Measurements from ENCODE around the gene PATL2.

DNA sequence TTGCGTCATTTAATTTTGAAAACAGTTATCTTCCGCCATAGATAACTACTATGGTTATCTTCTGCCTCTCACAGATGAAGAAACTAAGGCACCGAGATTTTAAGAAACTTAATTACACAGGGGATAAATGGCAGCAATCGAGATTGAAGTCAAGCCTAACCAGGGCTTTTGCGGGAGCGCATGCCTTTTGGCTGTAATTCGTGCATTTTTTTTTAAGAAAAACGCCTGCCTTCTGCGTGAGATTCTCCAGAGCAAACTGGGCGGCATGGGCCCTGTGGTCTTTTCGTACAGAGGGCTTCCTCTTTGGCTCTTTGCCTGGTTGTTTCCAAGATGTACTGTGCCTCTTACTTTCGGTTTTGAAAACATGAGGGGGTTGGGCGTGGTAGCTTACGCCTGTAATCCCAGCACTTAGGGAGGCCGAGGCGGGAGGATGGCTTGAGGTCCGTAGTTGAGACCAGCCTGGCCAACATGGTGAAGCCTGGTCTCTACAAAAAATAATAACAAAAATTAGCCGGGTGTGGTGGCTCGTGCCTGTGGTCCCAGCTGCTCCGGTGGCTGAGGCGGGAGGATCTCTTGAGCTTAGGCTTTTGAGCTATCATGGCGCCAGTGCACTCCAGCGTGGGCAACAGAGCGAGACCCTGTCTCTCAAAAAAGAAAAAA lies 1.4 kb upstream of the PATL2 start:
- TF ChIP-seq, protein P1, sequence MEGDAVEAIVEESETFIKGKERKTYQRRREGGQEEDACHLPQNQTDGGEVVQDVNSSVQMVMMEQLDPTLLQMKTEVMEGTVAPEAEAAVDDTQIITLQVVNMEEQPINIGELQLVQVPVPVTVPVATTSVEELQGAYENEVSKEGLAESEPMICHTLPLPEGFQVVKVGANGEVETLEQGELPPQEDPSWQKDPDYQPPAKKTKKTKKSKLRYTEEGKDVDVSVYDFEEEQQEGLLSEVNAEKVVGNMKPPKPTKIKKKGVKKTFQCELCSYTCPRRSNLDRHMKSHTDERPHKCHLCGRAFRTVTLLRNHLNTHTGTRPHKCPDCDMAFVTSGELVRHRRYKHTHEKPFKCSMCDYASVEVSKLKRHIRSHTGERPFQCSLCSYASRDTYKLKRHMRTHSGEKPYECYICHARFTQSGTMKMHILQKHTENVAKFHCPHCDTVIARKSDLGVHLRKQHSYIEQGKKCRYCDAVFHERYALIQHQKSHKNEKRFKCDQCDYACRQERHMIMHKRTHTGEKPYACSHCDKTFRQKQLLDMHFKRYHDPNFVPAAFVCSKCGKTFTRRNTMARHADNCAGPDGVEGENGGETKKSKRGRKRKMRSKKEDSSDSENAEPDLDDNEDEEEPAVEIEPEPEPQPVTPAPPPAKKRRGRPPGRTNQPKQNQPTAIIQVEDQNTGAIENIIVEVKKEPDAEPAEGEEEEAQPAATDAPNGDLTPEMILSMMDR (IDR thresholded peaks at IDR 0.05) = no peak
- TF ChIP-seq POLR2A (IDR thresholded peaks at IDR 0.05) = no peak

Data from right lobe of liver (tissue), 4 donors.